ENCODE data around the gene PPFIBP1.
A peak's percentile ranks its signal among the peaks of the same experiment; 100 is the strongest.
"Not testable (repeated sequence)": the region's sequence is repeated elsewhere in the genome, so short reads cannot be mapped to it uniquely, and the experiment has no call there.

PPFIBP1 gene

GRCh38 chr12:27624586-27624985, 100.6 kb downstream of the PPFIBP1 start:
- DNase-seq (ENCODE audit: low read depth, low spot score) = no peak

- peak; percentile 89 for DNase-seq (ENCODE audit: low read depth, low spot score)
Observed at GRCh38 chr12:27627123-27627852, 103.3 kb downstream of the PPFIBP1 start.

GRCh38 chr12:27627853-27628469, 104.0 kb downstream of the PPFIBP1 start:
- DNase-seq (ENCODE audit: low read depth, low spot score) = not testable (repeated sequence)

- not testable (repeated sequence) for DNase-seq (ENCODE audit: low read depth, low spot score)
Observed at GRCh38 chr12:27630219-27630618, 106.2 kb downstream of the PPFIBP1 start.

- no peak for DNase-seq (ENCODE audit: low read depth, low spot score)
Observed at GRCh38 chr12:27631365-27631764, 107.4 kb downstream of the PPFIBP1 start.

GRCh38 chr12:27631813-27632491, 107.9 kb downstream of the PPFIBP1 start:
- DNase-seq (ENCODE audit: low read depth, low spot score) = no peak

GRCh38 chr12:27635349-27635972, 111.5 kb downstream of the PPFIBP1 start:
- peak; percentile 62 for DNase-seq (ENCODE audit: low read depth, low spot score)

- DNase-seq (ENCODE audit: low read depth, low spot score) = not testable (repeated sequence)
Observed at GRCh38 chr12:27636569-27636968, 112.6 kb downstream of the PPFIBP1 start.

- DNase-seq (ENCODE audit: low read depth, low spot score) = no peak
Observed at GRCh38 chr12:27637524-27637923, 113.5 kb downstream of the PPFIBP1 start.

GRCh38 chr12:27639265-27639664, 115.3 kb downstream of the PPFIBP1 start:
- no peak for DNase-seq (ENCODE audit: low read depth, low spot score)

GRCh38 chr12:27640566-27641200, 116.7 kb downstream of the PPFIBP1 start:
- not testable (repeated sequence) for DNase-seq (ENCODE audit: low read depth, low spot score)

GRCh38 chr12:27642361-27642760, 118.4 kb downstream of the PPFIBP1 start:
- not testable (repeated sequence) for DNase-seq (ENCODE audit: low read depth, low spot score)

GRCh38 chr12:27642892-27643291, 118.9 kb downstream of the PPFIBP1 start:
- not testable (repeated sequence) for DNase-seq (ENCODE audit: low read depth, low spot score)

GRCh38 chr12:27644158-27644845, 120.3 kb downstream of the PPFIBP1 start:
- peak; percentile 69 for DNase-seq (ENCODE audit: low read depth, low spot score)

- DNase-seq (ENCODE audit: low read depth, low spot score) = no peak
Observed at GRCh38 chr12:27645671-27646070, 121.7 kb downstream of the PPFIBP1 start.

GRCh38 chr12:27646149-27646548, 122.1 kb downstream of the PPFIBP1 start:
- no peak for DNase-seq (ENCODE audit: low read depth, low spot score)

- DNase-seq (ENCODE audit: low read depth, low spot score) = no peak
Observed at GRCh38 chr12:27650011-27650410, 126.0 kb downstream of the PPFIBP1 start.

GRCh38 chr12:27651201-27651600, 127.2 kb downstream of the PPFIBP1 start:
- no peak for DNase-seq (ENCODE audit: low read depth, low spot score)

- DNase-seq (ENCODE audit: low read depth, low spot score) = peak; percentile 87
Observed at GRCh38 chr12:27652174-27652763, 128.3 kb downstream of the PPFIBP1 start.

GRCh38 chr12:27653661-27654060, 129.7 kb downstream of the PPFIBP1 start:
- no peak for DNase-seq (ENCODE audit: low read depth, low spot score)

- DNase-seq (ENCODE audit: low read depth, low spot score) = not testable (repeated sequence)
Observed at GRCh38 chr12:27655476-27655875, 131.5 kb downstream of the PPFIBP1 start.
